GM18520 (cell line): ENCODE results near the gene ZNF573.

Source experiments
- ATAC-seq: cut with Tn5 transposase; IDR thresholded peaks from one replicate; pipeline ENCODE4 v1.9.1; 2021; ENCODE audit not compliant: unreplicated experiment

Gene ZNF573

GRCh38 chr19:37695144-37695899, 84.1 kb downstream of the ZNF573 start:
- no peak for ATAC-seq

DNA sequence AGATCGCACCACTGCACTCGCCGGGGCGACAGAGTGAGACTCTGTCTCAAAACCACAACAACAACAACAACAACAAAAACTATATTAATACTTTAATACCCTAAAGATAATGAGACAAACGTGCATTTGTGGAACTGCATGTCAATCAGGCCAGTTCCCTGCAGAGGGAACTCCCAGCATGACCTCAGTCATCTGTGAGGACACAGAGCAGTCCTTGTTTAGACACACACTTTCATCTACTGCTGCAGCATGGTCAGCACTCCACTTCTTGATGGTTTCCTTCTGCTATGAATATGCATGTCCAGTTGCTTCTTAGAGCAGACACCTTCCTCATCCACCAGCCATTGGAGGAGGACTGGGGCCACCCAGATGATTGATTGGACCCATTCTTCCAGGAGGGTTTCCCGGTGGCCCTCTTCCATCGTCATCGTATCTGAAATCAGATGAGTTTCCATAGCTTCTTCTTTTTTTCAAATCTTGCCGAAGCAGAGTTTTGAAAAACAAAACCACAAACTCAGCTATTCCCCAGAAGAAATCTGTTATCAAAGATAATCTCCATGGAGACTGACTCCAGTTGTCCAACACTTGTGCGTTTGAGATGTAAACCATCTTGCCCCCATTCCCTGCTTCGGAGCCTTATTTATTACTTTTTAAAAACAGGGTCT, 86.3 kb downstream of the ZNF573 start:
- ATAC-seq = no peak

GRCh38 chr19:37691881-37692504, 87.4 kb downstream of the ZNF573 start:
- ATAC-seq = no peak
